Mesenteric fat pad (tissue), 1 donor: ENCODE measurements around the gene TMPRSS9. TPM values are rescaled to one million over a fixed set of nuclear protein-coding genes. Genes with fewer than 3 reads are reported as not detected.
"Not testable (repeated sequence)": the region's sequence is repeated elsewhere in the genome, so short reads cannot be mapped to it uniquely, and the experiment has no call there.

Experiments
- DNase-seq: peaks from one replicate; pipeline ENCODE4 v3.0.0-alpha.2; 2020; ENCODE audit warnings: low spot score
- total RNA-seq: library from RNA; stranded (reverse); fragmentation: NEBNext Ultra II Directional; extraction: Animal tissue kit (Norgen Biotek cat#: 25700); gene quantifications from one replicate; pipeline ENCODE4 v1.2.1, GENCODE V29; 2021
- donor health status: DM: yes; HTN: yes; CAD: no.

TMPRSS9 gene
- total RNA-seq, 1 donor from 2014 or later = not detected

DNA sequence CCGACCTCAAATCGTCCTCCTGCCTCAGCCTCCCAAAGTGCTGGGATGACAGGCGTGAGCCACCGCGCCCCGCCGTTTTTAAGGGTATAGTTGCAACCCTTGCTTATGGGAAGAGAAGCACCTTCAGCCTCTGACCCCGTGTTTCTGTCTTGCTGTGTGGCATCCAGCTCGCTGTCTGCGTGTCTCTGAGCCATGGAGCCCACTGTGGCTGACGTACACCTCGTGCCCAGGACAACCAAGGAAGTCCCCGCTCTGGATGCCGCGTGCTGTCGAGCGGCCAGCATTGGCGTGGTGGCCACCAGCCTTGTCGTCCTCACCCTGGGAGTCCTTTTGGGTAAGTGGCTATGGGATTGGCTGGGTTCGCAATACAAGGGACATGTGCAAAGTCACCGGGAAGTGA lies 29.5 kb downstream of the TMPRSS9 start:
- no peak for DNase-seq

DNA sequence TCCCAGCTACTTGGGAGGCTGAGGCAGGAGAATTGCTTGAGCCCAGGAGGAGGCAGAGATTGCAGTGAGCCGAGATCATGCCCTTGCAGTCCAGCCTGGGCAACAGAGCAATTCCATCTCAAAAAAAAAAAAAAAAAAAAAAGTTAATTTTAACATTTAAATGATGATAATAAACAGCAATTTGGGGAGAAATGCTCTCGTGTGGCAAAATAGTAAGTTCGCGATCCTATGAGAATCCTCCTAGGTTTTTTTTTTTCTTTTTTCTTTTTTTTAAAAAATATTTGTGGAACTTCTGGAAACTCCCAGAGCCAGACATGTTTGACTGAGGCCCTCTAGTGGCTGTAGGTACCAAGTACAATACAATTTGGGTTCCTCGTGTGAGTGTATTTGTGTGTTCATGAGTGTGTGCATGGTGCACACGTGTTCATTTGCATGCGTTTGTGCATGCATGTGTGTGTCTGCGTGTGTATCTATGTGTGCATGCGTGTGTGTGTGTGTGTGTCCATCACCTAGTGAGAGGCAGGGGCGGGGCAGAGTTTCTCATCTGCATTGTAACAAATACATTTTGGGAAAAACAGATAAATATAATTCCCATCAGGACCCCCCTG lies 31.2 kb downstream of the TMPRSS9 start:
- no peak for DNase-seq

DNA sequence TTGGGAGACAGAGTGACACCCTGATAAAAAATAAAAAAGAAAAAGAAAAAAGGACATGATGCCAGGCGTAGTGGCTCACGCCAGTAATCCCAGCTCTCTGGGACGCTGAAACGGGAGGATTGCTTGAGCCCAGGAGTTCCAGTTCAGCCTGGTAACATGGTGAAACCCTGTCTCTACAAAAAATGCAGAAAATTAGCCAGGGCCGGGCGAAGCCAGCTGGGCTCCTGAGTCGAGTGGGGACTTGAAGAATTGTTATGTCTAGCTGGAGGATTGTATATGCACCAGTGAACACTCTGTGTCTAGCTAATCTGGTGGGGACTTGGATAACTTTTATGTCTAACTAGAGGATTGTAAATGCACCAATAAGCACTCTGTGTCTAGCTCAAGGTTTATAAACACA lies 32.3 kb downstream of the TMPRSS9 start:
- DNase-seq = no peak

DNA sequence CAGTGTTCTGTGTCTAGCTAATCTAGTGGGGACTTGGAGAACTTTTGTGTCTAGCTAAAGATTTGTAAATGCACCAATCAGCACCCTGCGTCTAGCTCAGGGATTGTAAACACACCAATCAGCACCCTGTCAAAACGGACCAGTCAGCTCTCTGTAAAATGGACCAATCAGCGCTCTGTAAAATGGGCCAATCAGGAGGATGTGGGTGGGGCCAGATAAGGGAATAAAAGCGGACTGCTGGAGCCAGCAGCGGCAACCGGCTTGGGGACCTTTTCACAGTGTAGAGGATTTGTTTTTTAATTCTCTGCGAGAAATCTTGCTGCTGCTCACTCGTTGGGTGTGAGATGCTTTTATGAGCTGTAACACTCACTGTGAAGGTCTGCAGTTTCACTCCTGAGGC lies 32.8 kb downstream of the TMPRSS9 start:
- not testable (repeated sequence) for DNase-seq

DNA sequence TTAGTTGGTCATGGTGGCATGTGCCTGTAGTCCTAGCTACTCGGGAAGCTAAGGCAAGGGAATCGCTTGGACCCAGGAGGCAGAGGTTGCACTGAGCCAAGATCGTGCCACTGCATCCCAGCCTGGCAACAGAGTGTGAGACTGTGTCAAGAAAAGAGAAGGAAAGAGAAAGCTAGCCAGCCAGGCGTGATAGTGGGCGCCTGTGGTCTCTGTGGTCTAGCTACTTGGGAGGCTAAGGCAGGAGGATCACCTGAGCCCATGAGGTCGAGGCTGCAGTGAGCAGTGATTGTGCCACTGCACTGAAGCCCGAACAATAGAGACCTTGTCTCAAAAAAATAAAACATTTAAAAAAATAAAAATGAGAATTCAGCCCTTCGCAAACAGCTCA lies 34.0 kb downstream of the TMPRSS9 start:
- DNase-seq = no peak

DNA sequence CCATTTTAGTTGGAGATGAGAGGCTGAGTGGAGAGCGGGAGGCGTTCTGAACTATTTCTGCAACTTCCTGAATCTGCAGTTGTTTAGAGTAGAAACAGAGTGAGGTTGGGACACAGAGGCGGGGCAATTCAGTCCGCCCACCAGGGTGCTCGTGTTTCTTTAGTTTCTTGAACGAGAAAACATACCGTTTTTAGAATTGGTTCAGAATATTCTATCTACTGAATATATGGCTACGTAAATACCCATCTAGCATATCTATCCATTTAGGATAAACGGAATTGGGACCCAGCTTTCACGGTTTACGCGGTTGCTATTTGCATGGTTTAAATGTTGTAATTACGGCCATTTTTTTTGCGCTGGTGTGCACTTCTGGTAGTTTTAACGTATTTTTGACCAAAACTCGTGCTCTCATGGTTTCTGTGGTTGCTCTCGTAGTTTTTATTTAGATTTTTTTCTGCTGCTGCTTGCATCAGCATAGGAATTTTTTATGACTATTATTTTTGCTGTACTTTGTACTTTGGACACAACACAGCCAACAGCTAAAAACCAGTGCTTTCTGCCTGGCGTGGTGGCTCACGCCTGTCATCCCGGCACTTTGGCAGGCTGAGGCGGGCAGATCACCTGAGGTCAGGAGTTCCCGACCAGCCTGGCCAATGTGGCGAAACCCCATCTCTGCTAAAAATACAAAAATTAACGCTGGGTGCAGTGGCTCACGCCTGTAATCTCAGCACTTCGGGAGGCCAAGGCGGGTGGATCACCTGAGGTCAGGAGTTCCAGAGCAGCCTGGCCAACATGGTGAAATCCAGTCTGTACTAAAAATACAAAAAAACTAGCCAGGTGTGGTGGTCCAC lies 34.6 kb downstream of the TMPRSS9 start:
- no peak for DNase-seq

DNA sequence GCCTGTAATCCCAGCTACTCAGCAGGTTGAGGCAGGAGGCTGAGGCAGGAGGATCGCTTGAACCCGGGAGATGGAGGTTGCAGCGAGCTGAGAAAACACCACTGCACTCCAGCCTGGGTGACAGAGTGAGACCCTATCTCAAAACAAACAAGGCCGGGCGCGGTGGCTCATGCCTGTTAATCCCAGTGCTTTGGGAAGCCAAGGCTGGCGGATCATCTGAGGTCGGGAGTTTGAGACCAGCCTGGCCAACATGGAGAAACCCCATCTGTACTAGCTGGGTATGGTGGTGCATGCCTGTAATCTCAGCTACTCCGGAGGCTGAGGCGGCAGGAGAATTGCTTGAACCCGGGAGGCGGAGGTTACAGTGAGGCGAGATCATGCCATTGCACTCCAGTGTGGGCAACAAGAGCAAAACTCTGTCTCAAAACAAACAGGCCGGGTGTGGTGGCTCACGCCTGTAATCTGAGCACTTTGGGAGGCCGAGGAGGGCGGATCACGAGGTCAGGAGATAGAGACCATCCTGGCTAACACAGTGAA lies 35.3 kb downstream of the TMPRSS9 start:
- DNase-seq = not testable (repeated sequence)

DNA sequence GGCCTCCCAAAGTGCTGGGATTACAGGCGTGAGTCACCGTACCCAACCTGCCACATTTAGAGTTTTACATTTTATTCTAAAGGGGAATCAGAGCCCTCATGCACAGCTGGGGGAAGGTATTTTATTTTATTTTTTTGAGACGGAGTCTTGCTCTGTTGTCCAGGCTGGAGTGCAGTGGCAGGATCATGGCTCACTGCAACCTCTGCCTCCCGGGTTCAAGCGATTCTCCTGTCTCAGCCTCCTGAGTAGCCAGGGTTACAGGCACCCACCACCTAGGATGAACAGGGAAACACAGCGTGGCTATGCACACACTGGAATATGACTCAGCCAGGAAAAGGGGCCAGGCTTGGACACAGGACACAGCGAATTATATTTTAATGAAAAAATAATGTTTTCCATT lies 37.1 kb downstream of the TMPRSS9 start:
- not testable (repeated sequence) for DNase-seq

DNA sequence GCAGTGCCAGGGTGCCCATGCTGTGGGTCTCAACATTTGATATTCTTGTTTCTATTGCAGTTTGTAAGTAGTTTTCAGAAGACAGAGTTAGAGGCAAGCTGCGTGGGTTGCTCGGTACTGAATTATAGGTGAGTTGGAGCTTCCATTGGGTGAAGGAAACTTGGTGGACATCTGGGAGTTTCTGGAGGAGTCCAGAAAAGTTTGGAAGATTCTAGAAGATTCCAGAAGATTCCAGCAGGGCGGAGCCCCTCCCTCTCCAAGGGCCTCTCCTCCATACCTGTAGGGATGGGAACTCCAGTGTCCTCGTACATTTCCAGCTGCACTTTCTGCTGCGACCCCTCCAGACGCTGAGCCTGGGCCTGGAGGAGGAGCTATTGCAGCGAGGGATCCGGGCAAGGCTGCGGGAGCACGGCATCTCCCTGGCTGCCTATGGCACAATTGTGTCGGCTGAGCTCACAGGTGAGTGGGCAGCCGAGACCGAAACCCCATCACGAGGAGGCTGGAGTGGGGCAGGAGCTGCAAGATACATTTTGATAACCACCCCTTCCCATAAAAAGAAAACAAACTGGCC lies 38.8 kb downstream of the TMPRSS9 start:
- DNase-seq = no peak

DNA sequence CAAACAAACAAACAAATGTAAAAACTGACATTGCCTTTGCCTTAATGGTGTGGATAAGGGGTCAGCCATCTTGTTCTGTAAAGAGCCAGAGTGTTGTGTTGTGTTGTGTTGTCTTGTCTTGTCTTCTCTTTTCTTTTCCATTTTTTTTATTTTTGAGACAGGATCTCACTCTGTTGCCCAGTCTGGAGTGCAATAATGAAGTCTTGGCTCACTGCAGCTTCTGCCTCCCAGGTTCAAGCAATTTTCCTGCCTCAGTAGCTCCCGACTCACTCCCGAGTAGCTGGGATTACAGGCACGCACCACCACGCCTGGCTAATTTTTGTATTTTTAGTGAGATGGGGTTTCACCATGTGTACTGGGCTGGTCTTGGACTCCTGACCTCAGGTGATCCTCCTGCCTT lies 39.5 kb downstream of the TMPRSS9 start:
- DNase-seq = no peak

DNA sequence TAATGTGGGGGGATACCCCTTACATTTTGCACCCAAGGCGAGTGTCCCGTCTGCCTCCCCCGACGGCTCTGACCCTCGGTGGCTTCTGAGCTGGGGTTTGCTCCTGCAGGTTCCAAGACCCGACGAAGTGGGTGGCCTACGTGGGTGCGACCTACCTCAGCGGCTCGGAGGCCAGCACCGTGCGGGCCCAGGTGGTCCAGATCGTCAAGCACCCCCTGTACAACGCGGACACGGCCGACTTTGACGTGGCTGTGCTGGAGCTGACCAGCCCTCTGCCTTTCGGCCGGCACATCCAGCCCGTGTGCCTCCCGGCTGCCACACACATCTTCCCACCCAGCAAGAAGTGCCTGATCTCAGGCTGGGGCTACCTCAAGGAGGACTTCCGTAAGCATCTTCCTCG lies 48.2 kb downstream of the TMPRSS9 start:
- DNase-seq = no peak

DNA sequence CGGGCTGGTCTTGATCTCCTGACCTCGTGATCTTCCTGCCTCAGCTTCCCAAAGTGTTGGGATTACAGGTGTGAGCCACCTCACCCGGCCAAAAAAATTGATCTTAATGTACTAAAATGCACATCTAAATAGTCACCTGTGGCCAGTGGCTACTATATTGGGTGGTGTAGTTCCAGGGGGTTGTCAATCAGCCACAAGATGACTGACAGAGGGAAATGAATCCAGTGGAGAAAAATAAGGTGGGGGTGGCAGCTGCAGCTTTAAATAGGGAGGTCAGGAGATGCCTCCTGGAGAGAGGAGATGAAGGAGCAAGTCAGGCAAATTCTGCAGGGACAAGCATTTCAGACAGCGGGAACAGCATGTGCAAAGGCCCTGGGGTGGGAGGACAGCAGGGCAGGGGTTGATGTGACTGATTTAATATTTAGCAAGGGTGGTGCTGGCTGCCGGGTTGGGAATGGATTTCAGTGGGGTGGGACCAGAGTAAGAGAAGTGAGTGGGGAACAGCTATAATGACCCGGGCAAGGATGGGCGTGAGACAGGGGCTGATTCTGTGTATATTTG lies 49.4 kb downstream of the TMPRSS9 start:
- no peak for DNase-seq

DNA sequence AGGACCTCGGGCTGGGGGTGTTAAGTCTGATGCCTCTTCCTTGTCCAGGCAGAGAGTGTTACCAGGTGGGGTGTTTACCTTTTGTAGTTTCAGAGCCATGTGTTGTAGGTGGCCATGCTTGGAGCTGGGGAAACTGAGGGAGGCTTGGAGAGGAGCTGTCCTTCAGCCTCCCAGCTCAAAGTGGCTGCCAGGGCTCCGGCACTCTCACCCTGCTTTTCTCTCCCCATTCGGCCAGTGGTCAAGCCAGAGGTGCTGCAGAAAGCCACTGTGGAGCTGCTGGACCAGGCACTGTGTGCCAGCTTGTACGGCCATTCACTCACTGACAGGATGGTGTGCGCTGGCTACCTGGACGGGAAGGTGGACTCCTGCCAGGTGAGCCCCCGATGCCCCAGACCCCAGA lies 50.0 kb downstream of the TMPRSS9 start:
- no peak for DNase-seq

DNA sequence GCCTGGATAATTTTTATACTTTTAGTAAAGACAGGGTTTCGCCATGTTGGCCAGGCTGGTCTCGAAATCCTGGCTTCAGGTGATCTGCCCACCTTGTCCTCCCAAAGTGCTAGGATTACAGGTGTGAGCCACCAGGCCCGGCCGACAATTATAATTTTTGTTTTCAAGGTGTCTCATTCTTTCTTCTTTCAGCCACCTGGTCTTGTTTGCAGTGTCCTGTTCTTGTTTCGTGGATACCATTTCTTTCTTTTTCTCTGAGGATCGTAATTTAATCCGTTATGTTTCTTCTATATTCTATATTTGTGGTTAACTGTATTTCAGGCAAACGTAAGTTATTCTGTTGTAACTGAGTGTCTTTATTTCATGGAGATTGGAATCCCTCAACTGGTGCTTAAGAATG lies 51.6 kb downstream of the TMPRSS9 start:
- no peak for DNase-seq

DNA sequence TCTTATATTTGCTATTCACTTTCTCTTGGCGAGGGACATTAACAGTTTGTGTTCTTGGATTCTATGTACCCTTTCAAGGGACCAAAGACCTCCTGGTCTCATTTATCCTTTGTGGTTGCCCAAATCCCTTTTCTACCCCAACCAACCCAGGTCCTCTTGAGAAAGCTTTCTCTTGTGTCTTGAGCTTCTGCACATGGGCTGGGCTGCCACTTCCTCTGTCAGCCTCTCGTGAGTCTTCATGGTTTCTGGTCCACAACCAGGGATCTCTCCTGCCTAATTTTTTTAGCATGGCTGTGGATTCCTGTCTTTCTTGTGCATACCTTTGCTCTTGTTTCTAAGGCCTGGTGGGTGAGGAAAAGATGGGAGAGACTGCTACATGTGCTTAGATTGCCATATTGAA lies 52.4 kb downstream of the TMPRSS9 start:
- no peak for DNase-seq

DNA sequence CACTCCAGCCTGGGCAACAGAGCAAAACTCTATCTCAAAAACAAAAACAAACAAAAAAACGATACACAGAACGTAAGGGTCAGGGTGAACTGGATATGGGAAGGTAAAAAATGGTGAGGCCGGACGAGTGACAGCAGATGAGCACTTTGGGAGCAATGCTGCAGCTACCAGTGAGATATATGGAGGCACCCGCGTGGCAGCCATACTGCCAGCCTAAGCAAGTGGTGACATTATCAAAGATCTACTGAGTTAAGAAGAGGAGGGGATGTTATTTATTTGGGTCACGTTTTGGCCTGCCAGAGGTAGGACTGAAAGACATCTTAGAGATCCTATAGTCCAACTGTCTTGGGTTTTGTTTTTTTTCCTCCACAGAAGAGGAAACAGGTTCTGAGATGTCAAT lies 53.1 kb downstream of the TMPRSS9 start:
- DNase-seq = no peak

DNA sequence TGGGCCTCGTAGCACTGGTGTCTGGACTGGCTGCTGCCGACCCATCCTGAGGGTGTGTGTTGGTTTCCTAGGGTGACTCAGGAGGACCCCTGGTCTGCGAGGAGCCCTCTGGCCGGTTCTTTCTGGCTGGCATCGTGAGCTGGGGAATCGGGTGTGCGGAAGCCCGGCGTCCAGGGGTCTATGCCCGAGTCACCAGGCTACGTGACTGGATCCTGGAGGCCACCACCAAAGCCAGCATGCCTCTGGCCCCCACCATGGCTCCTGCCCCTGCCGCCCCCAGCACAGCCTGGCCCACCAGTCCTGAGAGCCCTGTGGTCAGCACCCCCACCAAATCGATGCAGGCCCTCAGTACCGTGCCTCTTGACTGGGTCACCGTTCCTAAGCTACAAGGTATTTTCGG lies 53.6 kb downstream of the TMPRSS9 start:
- DNase-seq = no peak

DNA sequence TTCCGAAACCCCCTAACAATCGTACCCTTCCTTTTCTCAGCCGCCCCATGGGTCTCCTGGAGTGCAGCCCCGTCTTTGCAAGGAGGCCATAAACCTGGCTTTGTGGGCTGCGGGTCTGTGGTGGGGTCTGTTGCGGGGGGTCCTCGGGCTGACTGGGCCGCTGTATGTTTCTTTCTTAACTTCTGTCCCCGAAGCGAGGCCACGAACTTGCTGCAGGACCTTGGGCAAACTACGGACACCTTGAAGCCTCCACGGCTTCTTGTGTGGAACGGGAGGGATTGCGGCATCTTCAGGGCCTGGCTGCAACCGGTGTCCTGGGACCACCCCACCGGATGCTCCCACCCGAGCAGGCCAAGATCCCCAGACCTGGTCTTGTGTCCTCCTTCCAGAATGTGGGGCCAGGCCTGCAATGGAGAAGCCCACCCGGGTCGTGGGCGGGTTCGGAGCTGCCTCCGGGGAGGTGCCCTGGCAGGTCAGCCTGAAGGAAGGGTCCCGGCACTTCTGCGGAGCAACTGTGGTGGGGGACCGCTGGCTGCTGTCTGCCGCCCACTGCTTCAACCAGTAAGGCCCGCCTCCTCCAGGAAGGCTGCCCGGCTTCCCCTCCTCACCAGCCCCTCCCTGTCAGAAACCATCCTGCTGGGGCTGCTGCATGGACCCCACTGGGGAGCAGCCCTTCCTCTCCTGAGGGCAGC lies 55.4 kb downstream of the TMPRSS9 start:
- no peak for DNase-seq

DNA sequence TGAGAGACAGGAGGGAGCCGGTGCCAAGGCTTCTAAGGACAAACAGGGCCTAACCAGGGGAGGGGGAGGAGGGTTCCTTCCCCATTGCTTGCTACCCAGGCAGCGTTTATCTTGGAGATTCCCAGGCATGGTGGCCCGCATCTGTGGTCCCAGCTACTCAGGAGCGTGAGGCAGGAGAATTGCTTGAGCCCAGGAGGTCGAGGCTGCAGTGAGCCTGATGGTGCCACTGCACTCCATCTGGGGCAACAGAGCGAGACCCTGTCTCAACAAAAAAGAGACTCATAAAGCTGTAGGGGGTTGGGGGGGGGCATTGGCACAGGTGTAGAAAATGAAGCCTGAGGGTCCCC lies 55.9 kb downstream of the TMPRSS9 start:
- no peak for DNase-seq

DNA sequence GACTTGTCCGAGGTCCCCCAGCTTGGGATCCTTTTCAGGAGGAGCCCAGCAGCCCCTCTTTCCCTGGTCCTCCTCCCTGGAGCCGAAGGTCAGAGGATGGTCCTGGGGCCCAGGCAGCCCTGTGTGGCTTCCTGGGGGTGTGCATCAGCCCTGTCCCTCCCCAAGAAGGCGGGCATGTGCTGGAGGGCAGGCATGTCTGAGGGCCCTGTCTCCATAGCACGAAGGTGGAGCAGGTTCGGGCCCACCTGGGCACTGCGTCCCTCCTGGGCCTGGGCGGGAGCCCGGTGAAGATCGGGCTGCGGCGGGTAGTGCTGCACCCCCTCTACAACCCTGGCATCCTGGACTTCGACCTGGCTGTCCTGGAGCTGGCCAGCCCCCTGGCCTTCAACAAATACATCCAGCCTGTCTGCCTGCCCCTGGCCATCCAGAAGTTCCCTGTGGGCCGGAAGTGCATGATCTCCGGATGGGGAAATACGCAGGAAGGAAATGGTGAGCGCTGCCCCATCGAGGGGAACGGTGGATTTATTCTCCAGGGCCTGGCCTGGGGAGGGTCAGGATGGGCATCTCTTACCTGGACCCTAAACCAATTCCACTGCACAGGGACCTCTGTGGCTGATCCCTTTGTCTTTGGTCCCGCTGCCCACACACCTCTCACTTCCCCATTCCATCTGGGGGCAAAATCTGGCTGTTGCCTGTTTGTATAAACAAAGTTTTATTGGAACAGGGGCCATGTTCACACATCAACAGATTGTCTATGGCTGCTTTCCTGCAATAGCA lies 56.4 kb downstream of the TMPRSS9 start:
- DNase-seq = no peak

DNA sequence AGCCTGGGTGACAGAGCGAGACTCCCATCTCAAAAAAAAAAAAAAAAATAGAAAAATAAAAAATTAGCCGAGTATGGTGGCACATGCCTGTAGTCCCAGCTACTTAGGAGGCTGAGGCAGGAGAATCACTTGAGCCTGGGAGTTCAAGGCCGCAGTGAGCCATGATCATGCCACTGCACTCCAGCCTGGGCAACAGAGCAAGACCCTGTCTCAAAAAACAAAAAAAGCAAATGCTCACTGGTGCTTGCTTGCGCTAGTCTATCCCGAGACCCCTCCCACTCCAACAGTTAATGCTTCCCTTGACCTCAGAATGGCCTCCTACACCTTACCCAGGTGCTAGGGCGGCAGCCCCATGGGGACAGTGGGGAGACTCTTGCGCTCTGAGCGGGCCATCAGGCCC lies 57.4 kb downstream of the TMPRSS9 start:
- not testable (repeated sequence) for DNase-seq
